GM12878 (cell line): ENCODE measurements around the gene DIAPH3. TPM values are rescaled to one million over a fixed set of nuclear protein-coding genes. Genes with fewer than 3 reads are reported as not detected.

Source experiments
- ATAC-seq: fragments of 200-7000 bp; cut with Tn5 transposase; 3 replicates; pipeline ENCODE4 v1.9.1; 2020; ENCODE audit warnings: mild to moderate bottlenecking, moderate library complexity
- BruUV-seq: library from RNA; stranded (reverse); fragments of 400-500 nt; replicated peaks from 2 replicates; lab custom pipeline; 2021; lab: Mats Ljungman, UMichigan
- CTCF ChIA-PET: fragments of 300-600 bp; sonication (Branson Sonifier 250); formaldehyde crosslinking; extraction: SDS; loops from one replicate; lab custom pipeline; 2021; ENCODE audit warnings: inconsistent platforms; lab: Yijun Ruan, JAX
- POLR2A ChIA-PET: fragments of 350-600 bp; formaldehyde crosslinking; extraction: SDS; loops from one replicate; lab custom pipeline; 2021; ENCODE audit warnings: inconsistent platforms; lab: Charles Lee
- RAD21 ChIA-PET: fragments of 300-600 bp; sonication (Branson Sonifier 250); formaldehyde crosslinking; loops from one replicate; lab custom pipeline; 2023; ENCODE audit warnings: antibody characterized with exemption; ENCODE audit not compliant: unreplicated experiment; lab: Charles Lee
- SMC1A ChIA-PET: fragments of 300-600 bp; sonication (Branson Sonifier 250); formaldehyde crosslinking; loops from one replicate; lab custom pipeline; 2023; ENCODE audit not compliant: unreplicated experiment, uncharacterized antibody; lab: Charles Lee
- DNase-seq: peaks from one replicate; pipeline ENCODE4 v3.0.0-alpha.2; 2011; ENCODE audit warnings: low read depth, low spot score
- FAIRE-seq: peaks from 3 replicates; lab custom pipeline; 2011; peaks lifted over from hg19 to GRCh38; lab: Jason Lieb, UNC
- H2AFZ ChIP-seq: 2 replicates; pipeline ENCODE4 v1.6.0; 2011; ENCODE audit warnings: low read depth, low read length, control low read depth; ENCODE audit not compliant: control insufficient read depth
- H3K27ac ChIP-seq: 2 replicates; pipeline ENCODE4 v1.5.1; 2011; ENCODE audit warnings: control low read depth; ENCODE audit not compliant: control insufficient read depth, insufficient read depth
- H3K27me3 ChIP-seq, 2 experiments: replicated peaks in 1 of 2; 2 replicates each; pipeline versions ENCODE4 v1.6.0 to v1.6.1; 2011; ENCODE audit warnings: low read length in 1 of 2; ENCODE audit not compliant: control insufficient read depth in 2 of 2, insufficient read depth in 2 of 2
- H3K36me3 ChIP-seq, 2 experiments: 2 replicates each; pipeline ENCODE4 v1.5.1; 2011; ENCODE audit warnings: low read length in 1 of 2; ENCODE audit not compliant: control insufficient read depth in 2 of 2, insufficient read depth in 2 of 2
- H3K4me1 ChIP-seq: 2 replicates; pipeline ENCODE4 v1.6.1; 2011; ENCODE audit warnings: mild to moderate bottlenecking, low read length, moderate library complexity, mixed read lengths; ENCODE audit not compliant: control insufficient read depth, insufficient read depth
- H3K4me2 ChIP-seq: 2 replicates; pipeline ENCODE4 v1.6.0; 2011; ENCODE audit warnings: control low read depth; ENCODE audit not compliant: control insufficient read depth, insufficient read depth
- H3K4me3 ChIP-seq: fragments of 200-600 bp; sonication (generic); 2 replicates; pipeline ENCODE4 v1.5.1; 2016
- H3K79me2 ChIP-seq: 2 replicates; pipeline ENCODE4 v1.6.0; 2011; ENCODE audit warnings: low read length; ENCODE audit not compliant: control insufficient read depth, insufficient read depth
- H3K9ac ChIP-seq: 2 replicates; pipeline ENCODE4 v1.8.0; 2011; ENCODE audit warnings: low read length, control low read depth, mixed read lengths; ENCODE audit not compliant: control insufficient read depth, insufficient read depth
- H3K9me3 ChIP-seq: replicated peaks from 3 replicates; pipeline ENCODE4 v1.5.1; 2011; ENCODE audit warnings: mild to moderate bottlenecking, low read length; ENCODE audit not compliant: control insufficient read depth, insufficient read depth
- H4K20me1 ChIP-seq: 2 replicates; pipeline ENCODE4 v1.6.0; 2011; ENCODE audit not compliant: control insufficient read depth, insufficient read depth
- BRCA1 ChIP-seq: IDR thresholded peaks from 2 replicates; pipeline ENCODE4 v1.6.1; 2011; ENCODE audit warnings: low read depth, low read length, improper control_type of control experiment
- CBX3 ChIP-seq: fragments of 200-600 bp; sonication (generic); IDR thresholded peaks from 2 replicates; pipeline ENCODE4 v1.6.1; 2016; ENCODE audit warnings: low read depth, borderline replicate concordance
- CEBPB ChIP-seq, 2 experiments: fragments of 150-350 bp in 1 of 2; IDR thresholded peaks; 2 replicates each; pipeline ENCODE4 v1.6.1; 2012 to 2014; ENCODE audit warnings: low read depth in 2 of 2, low read length in 2 of 2, borderline replicate concordance in 1 of 2, inconsistent platforms in 1 of 2
- CTCF ChIP-seq, 3 experiments: IDR thresholded peaks in 2 of 3; conservative IDR thresholded peaks in 1 of 3; 2 replicates each; pipeline ENCODE4 v1.5.1; 2011; ENCODE audit warnings: low read depth in 3 of 3, low read length in 3 of 3, mild to moderate bottlenecking in 3 of 3, control low read depth in 2 of 3, moderate library complexity in 2 of 3, inconsistent platforms in 1 of 3, mixed read lengths in 1 of 3; ENCODE audit not compliant: control insufficient read depth in 2 of 3, insufficient read depth in 1 of 3; ENCODE audit errors: extremely low read depth in 1 of 3
- E4F1 ChIP-seq: fragments of 450-650 bp; IDR thresholded peaks from 2 replicates; pipeline ENCODE4 v1.6.1; 2018; ENCODE audit warnings: borderline replicate concordance, mild to moderate bottlenecking; ENCODE audit not compliant: partially characterized antibody
- GATAD2B ChIP-seq: fragments of 450-650 bp; conservative IDR thresholded peaks from 2 replicates; pipeline ENCODE4 v1.6.1; 2017; ENCODE audit warnings: low read depth, mild to moderate bottlenecking, moderate library complexity
- JUND ChIP-seq: IDR thresholded peaks from 2 replicates; pipeline ENCODE4 v1.6.1; 2012; ENCODE audit warnings: low read depth, mild to moderate bottlenecking, low read length, improper control_type of control experiment, moderate library complexity
- MAX ChIP-seq: IDR thresholded peaks from 2 replicates; pipeline ENCODE4 v1.6.1; 2012; ENCODE audit warnings: low read depth, low read length, improper control_type of control experiment
- MTA2 ChIP-seq: fragments of 450-650 bp; IDR thresholded peaks from 2 replicates; pipeline ENCODE4 v1.6.1; 2016; ENCODE audit warnings: low read depth, mild to moderate bottlenecking, moderate library complexity
- RAD51 ChIP-seq: fragments of 450-650 bp; IDR thresholded peaks from 2 replicates; pipeline ENCODE4 v1.6.1; 2016; ENCODE audit warnings: moderate library complexity, mild to moderate bottlenecking, inconsistent platforms
- SMC3 ChIP-seq: IDR thresholded peaks from 2 replicates; pipeline ENCODE4 v1.6.1; 2011; ENCODE audit warnings: low read length, improper control_type of control experiment, borderline replicate concordance
- ZBTB11 ChIP-seq: fragments of 450-650 bp; formaldehyde crosslinking; IDR thresholded peaks from 2 replicates; pipeline ENCODE4 v1.5.0; 2022; ENCODE audit warnings: mild to moderate bottlenecking, missing genetic modification characterization
- WGBS: methylation state at CpG from one replicate; pipeline ENCODE4 v1.1.6; 2016; ENCODE audit warnings: low lambda C conversion rate; ENCODE audit not compliant: insufficient replicate concordance, insufficient coverage; ENCODE audit errors: missing lambda C conversion rate; 5-methylcytosine and 5-hydroxymethylcytosine counted together
- in situ Hi-C: fragments of 300-500 bp; cut with MboI; formaldehyde crosslinking; loops from 9 replicates; pipeline ENCODE4 v1.14.3; 2018; ENCODE audit warnings: mixed read lengths
- intact Hi-C: fragments of 100-400 bp; cut with micrococcal nuclease; formaldehyde crosslinking; loops from one replicate; pipeline ENCODE4 v1.14.2; 2022; ENCODE audit not compliant: unreplicated experiment
- polyA plus RNA-seq, 11 experiments: library from polyadenylated mRNA; depleted of rRNA in 4 of 11; unstranded in 6 of 11; stranded (reverse) in 5 of 11; fragments of >200 nt; fragmentation: Nextera tagmentation in 4 of 11; fragmentation: Illumina TruSeq in 1 of 11; extraction: Ambion mirVana in 4 of 11; extraction: Trizol in 1 of 11; gene quantifications; 1 replicate in 1 of 11; 2 replicates in 10 of 11; pipeline versions ENCODE4 v1.2.1 to v1.2.3, GENCODE V29; 2011 to 2016; ENCODE audit warnings: inconsistent platforms in 2 of 11, missing spikeins in 2 of 11, low read depth in 1 of 11
- total RNA-seq, 4 experiments: library from RNA; depleted of rRNA in 3 of 4; stranded (reverse); fragments of >200 nt in 3 of 4; fragmentation: Illumina TruSeq in 1 of 4; extraction: Trizol in 1 of 4; gene quantifications; 2 replicates each; pipeline versions ENCODE4 v1.2.1 to v1.2.3, GENCODE V29; 2013 to 2021

DIAPH3 gene
- total and polyA plus RNA-seq, 10 of the 15 experiments (the other 5 are each of a cell fraction or from before 2014, with no cell fraction given), result 10.1 to 25.2 (median 15.4) TPM

GRCh38 chr13:59658738-59659330 lies 504.9 kb downstream of the DIAPH3 start:
- H3K9me3 ChIP-seq, result no peaks in the 10 kb centered on the region
- no peak overlapping the region for H3K4me3 ChIP-seq
- BruUV-seq, result no TSS peak
- FAIRE-seq, result no peak
- intact Hi-C loops (loop anchor here (10.0 kb wide), 1 partner anchor 516 kb away; no protein-coding TSS in a partner anchor), in situ Hi-C loops (no loop called here)
- no peak overlapping the region for H2AFZ ChIP-seq
- ChIA-PET CTCF (interaction anchor here (1.1 kb wide), 2 partner anchors 17 to 267 kb away, joined by 3 to 4 read pairs; no protein-coding TSS in a partner anchor), SMC1A (no interaction called here), RAD21 (no interaction called here), POLR2A (no interaction called here)
- no peaks in the 10 kb centered on the region; a peak in 1 of 4 replicates for H3K36me3 ChIP-seq
- ATAC-seq, result no peak
- no peaks in the 10 kb centered on the region for H3K79me2 ChIP-seq
- no peak for DNase-seq
- H3K27me3 ChIP-seq, result no peaks in the 10 kb centered on the region
- H3K4me2 ChIP-seq, result no peak overlapping the region
- H4K20me1 ChIP-seq, result no peaks in the 10 kb centered on the region
- H3K4me1 ChIP-seq, result no peaks in the 10 kb centered on the region
- H3K9ac ChIP-seq, result no peak overlapping the region
- no peak overlapping the region for H3K27ac ChIP-seq
- 57% methylated on average over 6 of the region's 6 CpGs for WGBS
- TF ChIP-seq E4F1, result no peak
- no peak for TF ChIP-seq CEBPB (IDR thresholded peaks at IDR 0.05; ENCODE audit: borderline replicate concordance in 1 of 2, low read depth in 2 of 2, low read length in 2 of 2)
- TF ChIP-seq CTCF (IDR thresholded peaks at IDR 0.05 in 2 of 3, conservative IDR thresholded peaks at IDR 0.05 in 1 of 3; ENCODE audit: control insufficient read depth in 2 of 3, extremely low read depth in 1 of 3, insufficient read depth in 1 of 3, low read depth in 3 of 3, low read length in 3 of 3), result no peak
- TF ChIP-seq MTA2, result no peak
- no peak for TF ChIP-seq ZBTB11 (CRISPR knock-in tag)
- no peak for TF ChIP-seq GATAD2B
- TF ChIP-seq CBX3, result no peak
- no peak for TF ChIP-seq SMC3
- no peak for TF ChIP-seq MAX
- TF ChIP-seq JUND, result no peak
- no peak for TF ChIP-seq RAD51
- TF ChIP-seq BRCA1, result no peak
